Transverse colon (tissue), 4 donors: ENCODE measurements around the gene ZNF22.

ENCODE experiments used
- POLR2A ChIP-seq: fragments of 450-650 bp; IDR thresholded peaks from one replicate; pipeline ENCODE4 v1.6.1; 2016; ENCODE audit warnings: antibody characterized with exemption, mild to moderate bottlenecking, moderate library complexity
- POLR2AphosphoS5 ChIP-seq, 3 donors: sonication (generic); formaldehyde crosslinking; IDR thresholded peaks; one replicate each; pipeline ENCODE4 v1.6.1; 2016; ENCODE audit warnings: antibody characterized with exemption in 3 of 3
- TF ChIP-seq, protein P1 (sequence below), 5 experiments: fragments of 200-600 bp in 3 of 5; fragments of 450-650 bp in 2 of 5; sonication (generic) in 3 of 5; IDR thresholded peaks; 1 replicate in 2 of 5; 2 replicates in 3 of 5; pipeline ENCODE4 v1.5.1; 2016 to 2017; ENCODE audit warnings: antibody characterized with exemption in 5 of 5, inconsistent platforms in 3 of 5, mild to moderate bottlenecking in 2 of 5, moderate library complexity in 1 of 5

DNA sequence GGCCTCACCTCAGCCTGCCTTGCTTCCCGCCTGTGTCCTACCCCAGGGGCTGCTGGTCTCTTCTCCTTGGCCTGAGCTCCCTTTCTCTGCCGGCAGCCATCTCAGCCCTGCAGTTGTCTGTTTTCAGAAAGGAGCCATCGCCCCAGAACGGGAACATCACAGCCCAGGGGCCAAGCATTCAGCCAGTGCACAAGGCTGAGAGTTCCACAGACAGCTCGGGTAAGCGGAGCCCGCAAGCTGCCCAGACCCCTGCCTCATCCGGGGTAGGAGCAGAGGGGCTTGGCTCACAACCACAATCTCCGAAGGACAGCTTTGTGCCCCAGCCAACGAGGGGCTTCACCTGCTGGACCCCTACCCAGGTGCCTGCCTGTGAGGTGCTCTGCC is 16.8 kb upstream of the ZNF22 start:
- TF ChIP-seq, protein P1, sequence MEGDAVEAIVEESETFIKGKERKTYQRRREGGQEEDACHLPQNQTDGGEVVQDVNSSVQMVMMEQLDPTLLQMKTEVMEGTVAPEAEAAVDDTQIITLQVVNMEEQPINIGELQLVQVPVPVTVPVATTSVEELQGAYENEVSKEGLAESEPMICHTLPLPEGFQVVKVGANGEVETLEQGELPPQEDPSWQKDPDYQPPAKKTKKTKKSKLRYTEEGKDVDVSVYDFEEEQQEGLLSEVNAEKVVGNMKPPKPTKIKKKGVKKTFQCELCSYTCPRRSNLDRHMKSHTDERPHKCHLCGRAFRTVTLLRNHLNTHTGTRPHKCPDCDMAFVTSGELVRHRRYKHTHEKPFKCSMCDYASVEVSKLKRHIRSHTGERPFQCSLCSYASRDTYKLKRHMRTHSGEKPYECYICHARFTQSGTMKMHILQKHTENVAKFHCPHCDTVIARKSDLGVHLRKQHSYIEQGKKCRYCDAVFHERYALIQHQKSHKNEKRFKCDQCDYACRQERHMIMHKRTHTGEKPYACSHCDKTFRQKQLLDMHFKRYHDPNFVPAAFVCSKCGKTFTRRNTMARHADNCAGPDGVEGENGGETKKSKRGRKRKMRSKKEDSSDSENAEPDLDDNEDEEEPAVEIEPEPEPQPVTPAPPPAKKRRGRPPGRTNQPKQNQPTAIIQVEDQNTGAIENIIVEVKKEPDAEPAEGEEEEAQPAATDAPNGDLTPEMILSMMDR (IDR thresholded peaks at IDR 0.05) = no peak
- no peak for TF ChIP-seq POLR2AphosphoS5 (IDR thresholded peaks at IDR 0.05)
- TF ChIP-seq POLR2A = no peak
